Erythroblast (primary cell): ENCODE measurements around the gene SLC38A4.

Experiments
- GATA1 ChIP-seq: IDR thresholded peaks from 2 replicates; pipeline ENCODE4 v1.6.1; 2011; ENCODE audit warnings: low read depth, mild to moderate bottlenecking, control low read depth, low read length, moderate library complexity
- POLR2A ChIP-seq: IDR thresholded peaks from 2 replicates; pipeline ENCODE4 v1.6.1; 2011; ENCODE audit warnings: mild to moderate bottlenecking, low read length

DNA sequence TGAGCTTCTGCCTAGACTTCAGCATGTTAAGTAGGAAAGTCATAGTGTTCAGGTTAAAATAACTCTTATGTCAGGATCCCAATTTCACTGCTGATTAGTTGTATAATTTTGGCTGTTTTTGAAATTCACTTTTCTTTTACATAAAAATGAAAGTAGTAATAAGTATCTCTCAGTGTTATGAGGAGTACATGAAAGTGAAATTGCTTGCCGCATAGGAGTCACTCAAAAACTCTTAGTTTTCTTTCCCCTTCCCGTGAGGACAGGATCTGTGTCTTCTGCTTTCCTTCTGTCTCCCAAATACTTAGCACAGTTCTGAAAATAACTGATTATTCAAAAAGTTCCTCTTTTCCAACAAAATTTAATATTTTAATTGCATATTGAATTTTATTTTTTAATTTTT is 100.5 kb downstream of the SLC38A4 start:
- no peak for TF ChIP-seq POLR2A
- TF ChIP-seq GATA1, result no peak
